ENCODE data around the gene SLAMF1.
"Not testable (repeated sequence)": the region's sequence is repeated elsewhere in the genome, so short reads cannot be mapped to it uniquely, and the experiment has no call there.

SLAMF1 gene, protein sequence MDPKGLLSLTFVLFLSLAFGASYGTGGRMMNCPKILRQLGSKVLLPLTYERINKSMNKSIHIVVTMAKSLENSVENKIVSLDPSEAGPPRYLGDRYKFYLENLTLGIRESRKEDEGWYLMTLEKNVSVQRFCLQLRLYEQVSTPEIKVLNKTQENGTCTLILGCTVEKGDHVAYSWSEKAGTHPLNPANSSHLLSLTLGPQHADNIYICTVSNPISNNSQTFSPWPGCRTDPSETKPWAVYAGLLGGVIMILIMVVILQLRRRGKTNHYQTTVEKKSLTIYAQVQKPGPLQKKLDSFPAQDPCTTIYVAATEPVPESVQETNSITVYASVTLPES

DNA sequence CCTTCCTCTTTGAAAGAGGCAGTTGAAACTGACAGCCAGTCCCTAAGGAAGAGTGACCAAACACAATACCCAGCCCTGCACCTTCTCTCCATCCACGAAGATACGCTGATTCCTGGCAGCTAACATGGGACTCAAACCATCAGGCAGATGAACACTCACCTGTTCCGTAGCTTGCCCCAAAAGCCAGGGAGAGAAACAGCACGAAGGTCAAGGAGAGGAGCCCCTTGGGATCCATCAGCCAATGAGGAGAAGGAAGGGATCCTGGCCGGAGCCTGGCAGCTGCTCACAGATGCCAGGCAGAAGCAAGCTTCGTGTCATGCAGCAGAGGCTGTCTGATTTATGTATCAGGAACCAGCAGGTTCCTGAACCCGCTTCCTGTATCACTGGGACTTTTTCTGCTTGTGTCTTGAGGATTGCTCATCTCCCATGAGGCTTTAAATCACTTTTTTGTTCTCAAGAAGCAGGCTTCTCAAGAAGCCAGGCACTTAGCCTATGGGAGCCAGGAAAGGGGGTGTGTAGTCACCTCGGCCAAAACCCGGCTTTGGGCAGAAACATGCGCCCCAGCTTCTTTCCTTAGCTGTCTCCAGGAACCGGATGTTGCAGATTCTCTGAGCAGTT is at the start of gene SLAMF1:
Gene SLAMF1 (minus strand): TSS at position 334 of the 618 bp plus-strand sequence. CDS start 99 bp downstream, at position 235.
- Histone ChIP-seq H3K36me3 (replicated peaks) (no peaks in the 10 kb centered on the region), H3K9me3 (no peaks in the 10 kb centered on the region), H3K4me3 (no peak within 1 kb of the TSS), H3K27me3 (ENCODE audit: low read depth) (no peaks in the 10 kb centered on the region), H3K4me1 (peaks cover 5% of the 10 kb centered on the region)
- in situ Hi-C loops (cut with MboI; ENCODE audit: low sequenced_read_pairs): no loop called here
- DNase-seq (ENCODE audit: low spot score in 2 of 2): no peak

- DNase-seq (ENCODE audit: low spot score in 2 of 2): peak in 1 of 2 experiments; percentile 13
- H3K9me3 ChIP-seq; H3K27me3 ChIP-seq (ENCODE audit: low read depth); H3K36me3 ChIP-seq (replicated peaks); H3K4me1 ChIP-seq; in situ Hi-C loops (cut with MboI; ENCODE audit: low sequenced_read_pairs); H3K4me3 ChIP-seq: not testable (repeated sequence)
These were observed 45.5 kb upstream of the SLAMF1 start for GRCh38 chr1:160692390-160692789.

- Histone ChIP-seq H3K4me1 (no peaks in the 10 kb centered on the region), H3K27me3 (ENCODE audit: low read depth) (no peaks in the 10 kb centered on the region), H3K9me3 (no peaks in the 10 kb centered on the region), H3K4me3 (no peak overlapping the region), H3K36me3 (replicated peaks) (no peaks in the 10 kb centered on the region)
- DNase-seq (ENCODE audit: low spot score in 2 of 2): no peak
- in situ Hi-C loops (cut with MboI; ENCODE audit: low sequenced_read_pairs): no loop called here
These were observed 38.4 kb upstream of the SLAMF1 start for GRCh38 chr1:160685266-160685665.

DNA sequence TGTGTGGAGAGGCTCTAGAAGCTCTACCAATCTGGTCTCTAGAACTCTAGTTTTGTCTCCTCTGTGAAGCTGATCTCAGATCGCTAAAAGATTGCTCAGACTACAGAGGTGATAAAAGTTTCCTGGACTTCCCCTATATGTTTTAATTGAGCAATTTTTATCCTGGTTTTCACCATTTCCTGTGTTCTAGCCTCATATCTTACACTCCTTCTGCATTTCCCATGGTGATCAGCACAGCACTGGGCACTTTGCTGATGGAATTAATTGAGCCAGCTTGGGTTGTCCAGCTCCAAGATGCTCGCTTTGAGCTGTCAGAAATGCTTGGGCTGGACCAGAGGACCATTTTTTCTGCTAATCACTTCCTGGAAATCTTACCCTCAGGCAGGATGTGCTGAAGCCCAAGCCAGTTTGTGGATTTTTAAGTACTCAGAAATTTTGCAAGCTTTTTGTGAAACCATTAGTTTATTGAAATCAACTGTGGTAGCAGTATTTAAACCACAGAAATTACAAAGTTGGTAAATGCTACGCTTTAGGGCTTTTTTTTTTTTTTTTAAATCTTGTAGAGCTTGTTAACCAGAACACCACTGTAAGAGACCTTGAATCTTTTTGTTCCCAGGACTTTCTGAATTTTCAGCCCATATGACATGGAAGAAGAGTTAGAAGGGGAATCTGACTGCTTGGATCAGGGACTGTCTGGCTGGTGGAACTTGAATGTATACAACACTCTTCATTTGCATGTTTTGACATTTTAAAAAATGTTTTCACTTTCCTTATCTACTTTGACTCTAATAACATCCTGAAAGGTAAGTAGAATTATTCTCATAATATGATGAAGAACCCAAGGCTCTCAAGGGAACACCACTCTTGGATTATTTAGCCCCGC is 36.4 kb upstream of the SLAMF1 start:
- DNase-seq (ENCODE audit: low spot score in 2 of 2): no peak

GRCh38 chr1:160681891-160682140 is 35.0 kb upstream of the SLAMF1 start:
- Histone ChIP-seq H3K9me3 (no peaks in the 10 kb centered on the region), H3K36me3 (replicated peaks) (no peaks in the 10 kb centered on the region), H3K4me1 (no peaks in the 10 kb centered on the region), H3K4me3 (no peak overlapping the region), H3K27me3 (ENCODE audit: low read depth) (no peaks in the 10 kb centered on the region)
- in situ Hi-C loops (cut with MboI; ENCODE audit: low sequenced_read_pairs): no loop called here
- DNase-seq (ENCODE audit: low spot score in 2 of 2): no peak

More for the DNA sequence above, 36.4 kb upstream of the SLAMF1 start:
- Histone ChIP-seq H3K27me3 (ENCODE audit: low read depth) (no peaks in the 10 kb centered on the region), H3K4me1 (no peaks in the 10 kb centered on the region), H3K9me3 (no peaks in the 10 kb centered on the region), H3K4me3 (no peak overlapping the region), H3K36me3 (replicated peaks) (no peaks in the 10 kb centered on the region)
- in situ Hi-C loops (cut with MboI; ENCODE audit: low sequenced_read_pairs): no loop called here

- Histone ChIP-seq H3K27me3 (ENCODE audit: low read depth) (no peaks in the 10 kb centered on the region), H3K4me1 (no peaks in the 10 kb centered on the region), H3K4me3 (no peak overlapping the region), H3K36me3 (replicated peaks) (no peaks in the 10 kb centered on the region), H3K9me3 (no peaks in the 10 kb centered on the region)
- DNase-seq (ENCODE audit: low spot score in 2 of 2): peak; percentile 84 to 93
- in situ Hi-C loops (cut with MboI; ENCODE audit: low sequenced_read_pairs): no loop called here
These were observed 34.4 kb upstream of the SLAMF1 start for GRCh38 chr1:160681066-160681890.

- no peak for DNase-seq (ENCODE audit: low spot score in 2 of 2)
- Histone ChIP-seq H3K27me3 (ENCODE audit: low read depth) (no peaks in the 10 kb centered on the region), H3K4me3 (no peak overlapping the region), H3K4me1 (no peaks in the 10 kb centered on the region), H3K9me3 (no peaks in the 10 kb centered on the region), H3K36me3 (replicated peaks) (no peaks in the 10 kb centered on the region)
- in situ Hi-C loops (cut with MboI; ENCODE audit: low sequenced_read_pairs): no loop called here
These were observed 33.6 kb upstream of the SLAMF1 start for GRCh38 chr1:160680399-160680798.

GRCh38 chr1:160679893-160680292 is 33.0 kb upstream of the SLAMF1 start:
- Histone ChIP-seq H3K36me3 (replicated peaks) (no peaks in the 10 kb centered on the region), H3K27me3 (ENCODE audit: low read depth) (no peaks in the 10 kb centered on the region), H3K9me3 (no peaks in the 10 kb centered on the region), H3K4me3 (no peak overlapping the region), H3K4me1 (no peaks in the 10 kb centered on the region)
- DNase-seq (ENCODE audit: low spot score in 2 of 2): no peak
- in situ Hi-C loops (cut with MboI; ENCODE audit: low sequenced_read_pairs): no loop called here

DNA sequence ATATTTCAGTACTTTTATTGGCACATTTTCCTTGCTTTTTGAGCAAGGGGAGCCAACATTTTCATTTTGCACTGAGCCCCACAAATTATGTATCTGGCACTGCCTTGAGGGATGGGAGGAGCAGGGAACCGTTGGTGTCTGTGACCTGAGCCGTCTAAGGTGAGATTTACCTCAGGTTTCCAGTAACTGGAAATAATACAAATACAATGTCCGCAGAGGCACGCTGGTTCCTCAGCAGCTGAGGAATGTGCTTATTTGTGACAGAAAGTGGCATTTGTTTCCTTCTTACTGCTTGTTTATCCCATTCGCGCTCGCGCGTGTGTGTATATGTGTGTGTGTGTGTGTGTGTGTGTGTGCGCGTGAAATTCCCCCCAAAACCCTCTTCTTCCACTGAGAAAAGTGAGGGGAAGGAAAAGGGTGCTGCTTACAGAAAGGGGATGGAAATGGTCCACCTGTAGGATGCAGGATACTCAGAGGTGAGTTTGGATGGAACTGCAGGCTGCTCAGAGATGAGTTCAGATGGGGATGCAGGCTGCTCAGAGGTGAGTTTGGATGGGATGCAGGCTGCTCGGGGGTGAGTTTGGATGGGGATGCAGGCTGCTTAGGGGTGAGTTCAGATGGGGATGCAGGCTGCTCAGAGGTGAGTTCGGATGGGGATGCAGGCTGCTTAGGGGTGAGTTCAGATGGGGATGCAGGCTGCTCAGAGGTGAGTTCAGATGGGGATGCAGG is 30.2 kb upstream of the SLAMF1 start:
- in situ Hi-C loops (cut with MboI; ENCODE audit: low sequenced_read_pairs): no loop called here
- Histone ChIP-seq H3K36me3 (replicated peaks) (no peaks in the 10 kb centered on the region), H3K9me3 (no peaks in the 10 kb centered on the region), H3K27me3 (ENCODE audit: low read depth) (no peaks in the 10 kb centered on the region; the same call in 1 of the 2 replicates), H3K4me3 (no peak overlapping the region), H3K4me1 (no peaks in the 10 kb centered on the region; the same call in 1 of the 2 replicates)
- DNase-seq (ENCODE audit: low spot score in 2 of 2): no peak

DNA sequence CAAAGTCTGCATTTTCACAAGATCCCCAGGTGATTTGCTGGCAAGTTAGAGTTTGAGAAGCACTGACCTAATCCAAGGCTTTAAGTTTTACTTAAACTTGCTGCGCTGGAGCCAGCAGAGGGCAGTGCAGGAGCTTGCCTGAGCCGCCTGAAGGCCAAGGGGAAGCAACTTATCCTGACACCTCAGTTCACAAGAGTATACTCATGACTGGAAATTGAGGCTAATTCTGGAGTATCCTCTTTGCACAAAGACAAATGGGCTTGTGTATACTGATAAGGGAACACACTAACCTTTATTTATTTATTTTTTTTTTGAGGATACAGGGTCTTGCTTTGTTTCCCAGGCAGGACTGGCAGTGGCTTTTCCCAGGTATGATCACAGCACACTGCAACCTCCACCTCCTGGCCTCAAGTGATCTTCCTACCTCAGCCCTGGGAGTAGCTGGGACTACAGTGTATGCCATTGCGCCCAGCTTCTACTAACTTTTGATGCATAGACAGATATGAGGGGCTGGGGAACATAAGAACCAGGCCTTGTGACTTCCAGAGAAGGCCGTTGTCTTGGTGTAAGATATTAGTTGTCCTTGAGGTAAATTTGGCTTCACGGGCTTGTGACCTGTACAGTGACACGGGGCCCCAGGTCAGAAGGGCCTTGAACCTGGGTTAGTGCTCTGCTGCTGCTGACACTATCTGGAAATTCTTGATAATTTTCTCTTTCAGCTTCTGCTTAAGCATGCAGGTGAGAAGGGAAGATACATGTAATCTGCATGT is 29.0 kb upstream of the SLAMF1 start:
- peak; percentile 67 to 75 for DNase-seq (ENCODE audit: low spot score in 2 of 2)
- no peaks in the 10 kb centered on the region for H3K36me3 ChIP-seq (replicated peaks)
- H3K9me3 ChIP-seq: no peaks in the 10 kb centered on the region
- peaks cover 6% of the 10 kb centered on the region for H3K4me1 ChIP-seq
- in situ Hi-C loops (cut with MboI; ENCODE audit: low sequenced_read_pairs): no loop called here
- no peaks in the 10 kb centered on the region; the same call in 1 of the 2 replicates for H3K27me3 ChIP-seq (ENCODE audit: low read depth)
- no peak overlapping the region for H3K4me3 ChIP-seq

GRCh38 chr1:160674415-160674814 is 27.6 kb upstream of the SLAMF1 start:
- H3K4me1 ChIP-seq: peaks cover 6% of the 10 kb centered on the region
- no peaks in the 10 kb centered on the region; the same call in 1 of the 2 replicates for H3K27me3 ChIP-seq (ENCODE audit: low read depth)
- in situ Hi-C loops (cut with MboI; ENCODE audit: low sequenced_read_pairs): no loop called here
- H3K4me3 ChIP-seq: no peak overlapping the region
- no peaks in the 10 kb centered on the region for H3K9me3 ChIP-seq
- DNase-seq (ENCODE audit: low spot score in 2 of 2): no peak
- no peaks in the 10 kb centered on the region for H3K36me3 ChIP-seq (replicated peaks)

Data from HAP-1 (cell line).